H9 (cell line): ENCODE results near the gene GNG11. TPM values are rescaled to one million over a fixed set of nuclear protein-coding genes. Genes with fewer than 3 reads are reported as not detected.

Experiments used
- DNase-seq: peaks from one replicate; pipeline ENCODE4 v3.0.0-alpha.2; 2017
- H2AFZ ChIP-seq: one replicate; pipeline ENCODE4 v1.6.1; 2013; ENCODE audit warnings: mild to moderate bottlenecking, low read length, control low read depth, moderate library complexity
- H2AK5ac ChIP-seq: 2 replicates; pipeline ENCODE4 v1.6.1; 2013; ENCODE audit warnings: low read length, control low read depth, mixed read lengths; ENCODE audit not compliant: insufficient read length
- H2BK120ac ChIP-seq: one replicate; pipeline ENCODE4 v1.6.1; 2013; ENCODE audit warnings: low read depth, mild to moderate bottlenecking, low read length, control low read depth, inconsistent platforms; ENCODE audit not compliant: poor library complexity, severe bottlenecking
- H2BK12ac ChIP-seq: 2 replicates; pipeline ENCODE4 v1.6.1; 2013; ENCODE audit warnings: low read length, control low read depth, mixed read lengths, low read depth; ENCODE audit not compliant: insufficient read length
- H2BK15ac ChIP-seq: 2 replicates; pipeline ENCODE4 v1.6.1; 2013; ENCODE audit warnings: low read depth, low read length, control low read depth
- H2BK20ac ChIP-seq: one replicate; pipeline ENCODE4 v1.6.1; 2013; ENCODE audit warnings: low read depth, mild to moderate bottlenecking, low read length, control low read depth, inconsistent platforms; ENCODE audit not compliant: poor library complexity, severe bottlenecking
- H2BK5ac ChIP-seq: 2 replicates; pipeline ENCODE4 v1.6.1; 2013; ENCODE audit warnings: low read length, control low read depth, mixed read lengths; ENCODE audit not compliant: insufficient read length
- H3K14ac ChIP-seq: 2 replicates; pipeline ENCODE4 v1.6.1; 2013; ENCODE audit warnings: low read length, control low read depth; ENCODE audit not compliant: insufficient read depth
- H3K18ac ChIP-seq: 2 replicates; pipeline ENCODE4 v1.6.1; 2013; ENCODE audit warnings: low read depth, mild to moderate bottlenecking, mixed read lengths, low read length, control low read depth; ENCODE audit not compliant: insufficient read length
- H3K23ac ChIP-seq: 2 replicates; pipeline ENCODE4 v1.6.1; 2013; ENCODE audit warnings: low read length, control low read depth, mixed read lengths, low read depth; ENCODE audit not compliant: insufficient read length
- H3K23me2 ChIP-seq: 2 replicates; pipeline ENCODE4 v1.6.1; 2013; ENCODE audit warnings: low read depth, mild to moderate bottlenecking, mixed read lengths, low read length, control low read depth; ENCODE audit not compliant: insufficient read length, poor library complexity, severe bottlenecking
- H3K27ac ChIP-seq: 2 replicates; pipeline ENCODE4 v1.5.1; 2013; ENCODE audit warnings: low read length, control low read depth, mixed read lengths, low read depth; ENCODE audit not compliant: insufficient read length
- H3K27me3 ChIP-seq: 2 replicates; pipeline ENCODE4 v1.6.1; 2013; ENCODE audit warnings: low read length, control low read depth, inconsistent platforms; ENCODE audit not compliant: insufficient read depth
- H3K4ac ChIP-seq: 2 replicates; pipeline ENCODE4 v1.6.1; 2013; ENCODE audit warnings: low read depth, mild to moderate bottlenecking, control low read depth, inconsistent platforms, low read length, moderate library complexity
- H3K4me1 ChIP-seq: 2 replicates; pipeline ENCODE4 v1.6.1; 2013; ENCODE audit warnings: low read length, control low read depth, inconsistent platforms; ENCODE audit not compliant: insufficient read depth
- H3K4me2 ChIP-seq: 2 replicates; pipeline ENCODE4 v1.6.1; 2013; ENCODE audit warnings: low read length, control low read depth, mixed read lengths; ENCODE audit not compliant: insufficient read length, insufficient read depth
- H3K56ac ChIP-seq: 2 replicates; pipeline ENCODE4 v1.6.1; 2013; ENCODE audit warnings: low read depth, mild to moderate bottlenecking, mixed read lengths, low read length, control low read depth; ENCODE audit not compliant: insufficient read length
- H3K79me1 ChIP-seq: 2 replicates; pipeline ENCODE4 v1.6.1; 2013; ENCODE audit warnings: low read depth, mild to moderate bottlenecking, moderate library complexity, low read length, control low read depth, inconsistent platforms; ENCODE audit not compliant: insufficient read depth, poor library complexity, severe bottlenecking
- H3K79me2 ChIP-seq: 2 replicates; pipeline ENCODE4 v1.6.1; 2013; ENCODE audit warnings: low read length, control low read depth, inconsistent platforms; ENCODE audit not compliant: insufficient read depth
- H3K9ac ChIP-seq: 2 replicates; pipeline ENCODE4 v1.6.1; 2013; ENCODE audit warnings: low read length, control low read depth, mixed read lengths; ENCODE audit not compliant: insufficient read length; ENCODE audit errors: extremely low read depth
- H3K9me3 ChIP-seq: one replicate; pipeline ENCODE4 v1.6.1; 2013; ENCODE audit warnings: low read depth, low read length, inconsistent platforms; ENCODE audit not compliant: control insufficient read depth
- H3T11ph ChIP-seq: one replicate; pipeline ENCODE4 v1.6.1; 2013; ENCODE audit warnings: mild to moderate bottlenecking, low read length, control low read depth, inconsistent platforms
- H4K20me1 ChIP-seq: one replicate; pipeline ENCODE4 v1.6.1; 2013; ENCODE audit not compliant: control insufficient read depth, insufficient read length, insufficient read depth
- H4K5ac ChIP-seq: 2 replicates; pipeline ENCODE4 v1.6.1; 2013; ENCODE audit warnings: low read depth, mild to moderate bottlenecking, mixed read lengths, low read length, control low read depth; ENCODE audit not compliant: insufficient read length
- H4K8ac ChIP-seq: replicated peaks from 2 replicates; pipeline ENCODE4 v1.6.1; 2013; ENCODE audit warnings: low read length, control low read depth, mixed read lengths, low read depth; ENCODE audit not compliant: insufficient read length
- H4K91ac ChIP-seq: 2 replicates; pipeline ENCODE4 v1.6.1; 2013; ENCODE audit warnings: low read depth, mild to moderate bottlenecking, moderate library complexity, mixed read lengths, low read length, control low read depth; ENCODE audit not compliant: insufficient read length
- H3K27ac Mint-ChIP-seq, 3 experiments: 2 replicates in 2 of 3; 3 replicates in 1 of 3; pipeline ENCODE4 v1.8.0; 2020 to 2021; ENCODE audit warnings: mixed read lengths in 3 of 3, mild to moderate bottlenecking in 1 of 3, moderate library complexity in 1 of 3
- H3K27me3 Mint-ChIP-seq: 2 replicates; pipeline ENCODE4 v1.8.0; 2021; ENCODE audit warnings: low read depth, mild to moderate bottlenecking, moderate library complexity, mixed read lengths
- H3K36me3 Mint-ChIP-seq, 3 experiments: 2 replicates in 2 of 3; 3 replicates in 1 of 3; pipeline ENCODE4 v1.8.0; 2020 to 2021; ENCODE audit warnings: low read depth in 3 of 3, mixed read lengths in 3 of 3; ENCODE audit not compliant: insufficient read depth in 1 of 3
- H3K4me1 Mint-ChIP-seq, 2 experiments: 2 replicates each; pipeline ENCODE4 v1.8.0; 2020; ENCODE audit warnings: mixed read lengths in 2 of 2
- H3K4me3 Mint-ChIP-seq, 2 experiments: 2 replicates in 1 of 2; 3 replicates in 1 of 2; pipeline ENCODE4 v1.8.0; 2020 to 2021; ENCODE audit warnings: mild to moderate bottlenecking in 2 of 2, mixed read lengths in 2 of 2, moderate library complexity in 1 of 2
- H3K9me3 Mint-ChIP-seq, 2 experiments: 2 replicates in 1 of 2; 3 replicates in 1 of 2; pipeline ENCODE4 v1.8.0; 2020; ENCODE audit warnings: mild to moderate bottlenecking in 2 of 2, mixed read lengths in 2 of 2, moderate library complexity in 1 of 2
- WGBS: extraction: QIAGEN DNeasy Blood & Tissue Kit; methylation state at CpG from one replicate; pipeline ENCODE4 v1.1.7; 2013; ENCODE audit warnings: missing lambda C conversion rate, low lambda C conversion rate, mixed read lengths; ENCODE audit not compliant: insufficient read length; ENCODE audit errors: extremely low coverage; 5-methylcytosine and 5-hydroxymethylcytosine counted together
- total RNA-seq: library from RNA; stranded (reverse); gene quantifications from 2 replicates; pipeline ENCODE4 v1.2.1, GENCODE V29; 2021
- TF ChIP-seq, protein P1 (sequence below): fragments of 200-600 bp; sonication (generic); conservative IDR thresholded peaks from 3 replicates; pipeline ENCODE4 v1.8.0; 2021; ENCODE audit warnings: antibody characterized with exemption, mild to moderate bottlenecking

GNG11 gene
- total RNA-seq, 1 experiment from 2014 or later: 0.68 TPM

DNA sequence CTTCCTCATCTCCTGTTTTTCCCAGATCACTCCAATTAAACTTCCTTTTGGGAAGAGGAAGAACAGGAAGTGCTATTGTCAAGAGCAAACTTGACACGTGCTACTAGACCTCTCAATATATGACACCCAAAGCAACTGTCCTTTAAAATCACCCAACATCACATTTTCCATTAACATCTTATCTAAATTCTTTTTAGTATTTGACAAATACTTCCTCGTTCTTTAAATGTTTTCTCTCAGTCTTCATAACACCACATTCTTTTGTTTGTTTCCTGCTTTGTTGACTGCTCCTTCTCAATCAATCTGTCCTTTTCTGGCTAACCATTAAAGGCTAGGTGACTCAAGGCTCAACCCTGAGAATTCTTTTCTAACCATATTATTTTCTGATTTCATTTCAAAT lies 23.9 kb upstream of the GNG11 start:
- H3K4me1 ChIP-seq: no peaks in the 10 kb centered on the region
- no peaks in the 10 kb centered on the region for H3K9me3 ChIP-seq
- 100% methylated on average over 1 of the region's 2 CpGs for WGBS
- no peak overlapping the region for H4K5ac ChIP-seq
- no peak overlapping the region for H2BK12ac ChIP-seq
- Mint-ChIP-seq H3K27me3 (peaks cover 10% of the 10 kb centered on the region), H3K27ac (no peak overlapping the region), H3K4me3 (no peak overlapping the region), H3K9me3 (no peaks in the 10 kb centered on the region), H3K4me1 (no peaks in the 10 kb centered on the region), H3K36me3 (no peaks in the 10 kb centered on the region)
- H3K4me2 ChIP-seq: no peak overlapping the region
- no peaks in the 10 kb centered on the region for H3K79me2 ChIP-seq
- no peak overlapping the region for H2AFZ ChIP-seq
- no peak overlapping the region for H3K9ac ChIP-seq
- H3K23me2 ChIP-seq: no peaks in the 10 kb centered on the region
- no peaks in the 10 kb centered on the region for H3K79me1 ChIP-seq
- no peak overlapping the region for H2AK5ac ChIP-seq
- H3K14ac ChIP-seq: no peak overlapping the region
- no peak overlapping the region for H2BK5ac ChIP-seq
- no peak overlapping the region for H3K23ac ChIP-seq
- no peak overlapping the region for H2BK15ac ChIP-seq
- H4K20me1 ChIP-seq: no peaks in the 10 kb centered on the region
- no peak overlapping the region for H3K27ac ChIP-seq
- TF ChIP-seq, protein P1, sequence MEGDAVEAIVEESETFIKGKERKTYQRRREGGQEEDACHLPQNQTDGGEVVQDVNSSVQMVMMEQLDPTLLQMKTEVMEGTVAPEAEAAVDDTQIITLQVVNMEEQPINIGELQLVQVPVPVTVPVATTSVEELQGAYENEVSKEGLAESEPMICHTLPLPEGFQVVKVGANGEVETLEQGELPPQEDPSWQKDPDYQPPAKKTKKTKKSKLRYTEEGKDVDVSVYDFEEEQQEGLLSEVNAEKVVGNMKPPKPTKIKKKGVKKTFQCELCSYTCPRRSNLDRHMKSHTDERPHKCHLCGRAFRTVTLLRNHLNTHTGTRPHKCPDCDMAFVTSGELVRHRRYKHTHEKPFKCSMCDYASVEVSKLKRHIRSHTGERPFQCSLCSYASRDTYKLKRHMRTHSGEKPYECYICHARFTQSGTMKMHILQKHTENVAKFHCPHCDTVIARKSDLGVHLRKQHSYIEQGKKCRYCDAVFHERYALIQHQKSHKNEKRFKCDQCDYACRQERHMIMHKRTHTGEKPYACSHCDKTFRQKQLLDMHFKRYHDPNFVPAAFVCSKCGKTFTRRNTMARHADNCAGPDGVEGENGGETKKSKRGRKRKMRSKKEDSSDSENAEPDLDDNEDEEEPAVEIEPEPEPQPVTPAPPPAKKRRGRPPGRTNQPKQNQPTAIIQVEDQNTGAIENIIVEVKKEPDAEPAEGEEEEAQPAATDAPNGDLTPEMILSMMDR: no peak
- H3K27me3 ChIP-seq: no peaks in the 10 kb centered on the region; the same call in 1 of the 2 replicates
- no peak for DNase-seq
- H4K8ac ChIP-seq: no peak overlapping the region
- no peak overlapping the region for H2BK20ac ChIP-seq
- no peak overlapping the region for H3K56ac ChIP-seq
- H3K18ac ChIP-seq: no peak overlapping the region
- no peak overlapping the region for H3T11ph ChIP-seq
- no peak overlapping the region for H2BK120ac ChIP-seq
- H4K91ac ChIP-seq: no peak overlapping the region
- no peak overlapping the region for H3K4ac ChIP-seq
